Osteoblast (primary cell): ENCODE results near the gene INPP4B. TPM values are rescaled to one million over a fixed set of nuclear protein-coding genes. Genes with fewer than 3 reads are reported as not detected.

Experiments
- DNase-seq: peaks from one replicate; pipeline ENCODE4 v3.0.0; 2011; ENCODE audit warnings: low spot score, mixed read lengths; ENCODE audit not compliant: insufficient read length; ENCODE audit errors: missing footprints
- H2AFZ ChIP-seq: 2 replicates; pipeline ENCODE4 v1.6.0; 2011; ENCODE audit warnings: mild to moderate bottlenecking, low read length
- H3K27ac ChIP-seq: 2 replicates; pipeline ENCODE4 v1.5.1; 2011; ENCODE audit warnings: mild to moderate bottlenecking, low read depth, low read length, moderate library complexity
- H3K27me3 ChIP-seq: 2 replicates; pipeline ENCODE4 v1.6.0; 2012; ENCODE audit warnings: mild to moderate bottlenecking, control low read depth, inconsistent platforms, low read length, moderate library complexity; ENCODE audit not compliant: insufficient read depth
- H3K36me3 ChIP-seq: 2 replicates; pipeline ENCODE4 v1.5.1; 2011; ENCODE audit warnings: mild to moderate bottlenecking, low read length, control low read depth, moderate library complexity; ENCODE audit not compliant: insufficient read depth
- H3K4me1 ChIP-seq: 2 replicates; pipeline ENCODE4 v1.5.1; 2011; ENCODE audit warnings: mild to moderate bottlenecking, low read length, control low read depth, moderate library complexity; ENCODE audit not compliant: insufficient read depth
- H3K4me2 ChIP-seq: 2 replicates; pipeline ENCODE4 v1.6.0; 2011; ENCODE audit warnings: mild to moderate bottlenecking, low read length; ENCODE audit not compliant: insufficient read depth
- H3K4me3 ChIP-seq: fragments of 200-600 bp; sonication (generic); 3 replicates; pipeline ENCODE4 v1.5.1; 2012; ENCODE audit warnings: mild to moderate bottlenecking, low read length, inconsistent platforms; ENCODE audit not compliant: insufficient read depth
- H3K79me2 ChIP-seq: 2 replicates; pipeline ENCODE4 v1.6.0; 2012; ENCODE audit warnings: mild to moderate bottlenecking, low read length, control low read depth, inconsistent platforms; ENCODE audit not compliant: insufficient read depth
- H3K9me3 ChIP-seq: 2 replicates; pipeline ENCODE4 v1.5.1; 2011; ENCODE audit warnings: low read depth, low read length, control low read depth
- H4K20me1 ChIP-seq: 2 replicates; pipeline ENCODE4 v1.6.0; 2012; ENCODE audit warnings: mild to moderate bottlenecking, low read length, control low read depth; ENCODE audit not compliant: insufficient read depth
- total RNA-seq: library from RNA; depleted of rRNA; stranded (reverse); fragments of >200 nt; gene quantifications from 2 replicates; pipeline ENCODE4 v1.2.3, GENCODE V29; 2012
- TF ChIP-seq, protein P1 (sequence below): IDR thresholded peaks from 2 replicates; pipeline ENCODE4 v1.5.1; 2011; ENCODE audit warnings: mild to moderate bottlenecking, low read depth, low read length, moderate library complexity; ENCODE audit errors: extremely low read depth

Gene INPP4B
- total RNA-seq, 1 donor = 11.6 TPM

DNA sequence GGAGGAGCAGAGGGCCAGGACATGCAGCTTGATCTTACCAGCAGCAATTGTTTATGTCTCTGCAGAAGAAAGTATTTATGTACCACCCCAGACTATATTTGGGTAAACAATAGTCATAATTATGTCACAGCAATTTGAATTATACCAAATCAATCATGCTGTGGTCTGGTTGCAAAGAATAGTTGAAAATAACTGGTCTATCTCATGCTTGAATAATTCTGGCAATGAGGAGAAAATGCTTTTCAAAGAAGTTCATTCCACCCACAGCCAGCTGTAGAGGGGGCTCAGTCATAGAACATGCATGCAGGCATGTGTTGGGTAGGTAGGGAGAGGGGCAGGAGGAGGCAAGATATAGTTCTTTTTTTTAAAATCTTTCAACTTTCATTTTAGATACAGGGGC lies 810.5 kb downstream of the INPP4B start:
- H2AFZ ChIP-seq = no peak overlapping the region
- no peaks in the 10 kb centered on the region for H4K20me1 ChIP-seq
- peaks cover 10% of the 10 kb centered on the region for H3K4me1 ChIP-seq
- TF ChIP-seq, protein P1, sequence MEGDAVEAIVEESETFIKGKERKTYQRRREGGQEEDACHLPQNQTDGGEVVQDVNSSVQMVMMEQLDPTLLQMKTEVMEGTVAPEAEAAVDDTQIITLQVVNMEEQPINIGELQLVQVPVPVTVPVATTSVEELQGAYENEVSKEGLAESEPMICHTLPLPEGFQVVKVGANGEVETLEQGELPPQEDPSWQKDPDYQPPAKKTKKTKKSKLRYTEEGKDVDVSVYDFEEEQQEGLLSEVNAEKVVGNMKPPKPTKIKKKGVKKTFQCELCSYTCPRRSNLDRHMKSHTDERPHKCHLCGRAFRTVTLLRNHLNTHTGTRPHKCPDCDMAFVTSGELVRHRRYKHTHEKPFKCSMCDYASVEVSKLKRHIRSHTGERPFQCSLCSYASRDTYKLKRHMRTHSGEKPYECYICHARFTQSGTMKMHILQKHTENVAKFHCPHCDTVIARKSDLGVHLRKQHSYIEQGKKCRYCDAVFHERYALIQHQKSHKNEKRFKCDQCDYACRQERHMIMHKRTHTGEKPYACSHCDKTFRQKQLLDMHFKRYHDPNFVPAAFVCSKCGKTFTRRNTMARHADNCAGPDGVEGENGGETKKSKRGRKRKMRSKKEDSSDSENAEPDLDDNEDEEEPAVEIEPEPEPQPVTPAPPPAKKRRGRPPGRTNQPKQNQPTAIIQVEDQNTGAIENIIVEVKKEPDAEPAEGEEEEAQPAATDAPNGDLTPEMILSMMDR = no peak
- no peaks in the 10 kb centered on the region for H3K36me3 ChIP-seq
- H3K4me2 ChIP-seq = no peak overlapping the region
- DNase-seq = no peak
- H3K4me3 ChIP-seq = no peak overlapping the region
- no peaks in the 10 kb centered on the region for H3K27me3 ChIP-seq
- H3K79me2 ChIP-seq = no peaks in the 10 kb centered on the region
- H3K9me3 ChIP-seq = no peaks in the 10 kb centered on the region
- no peak overlapping the region for H3K27ac ChIP-seq

DNA sequence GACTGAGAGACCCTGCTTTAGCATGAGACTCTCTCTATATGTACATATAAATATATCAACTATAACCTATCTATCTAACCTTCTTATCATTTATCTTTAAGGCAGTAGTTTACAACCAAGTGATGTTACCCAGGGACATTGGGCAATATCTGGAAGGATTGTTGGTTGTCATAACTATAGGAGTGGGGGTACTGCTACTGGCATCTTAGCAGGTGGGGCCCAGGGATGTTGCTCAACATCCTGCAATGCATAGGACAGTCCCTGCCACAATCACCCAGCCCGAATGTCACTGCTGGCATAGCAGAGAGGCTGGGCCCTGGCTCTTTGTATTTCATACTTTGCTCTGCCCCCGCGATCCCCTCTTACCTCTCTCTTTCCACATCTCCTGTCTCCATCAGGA lies 812.0 kb downstream of the INPP4B start:
- Histone ChIP-seq H3K36me3 (no peaks in the 10 kb centered on the region), H2AFZ (no peak overlapping the region), H3K27ac (no peak overlapping the region), H4K20me1 (no peaks in the 10 kb centered on the region), H3K79me2 (no peaks in the 10 kb centered on the region), H3K4me2 (no peak overlapping the region), H3K9me3 (no peaks in the 10 kb centered on the region), H3K27me3 (no peaks in the 10 kb centered on the region), H3K4me1 (peaks cover 10% of the 10 kb centered on the region), H3K4me3 (no peak overlapping the region)
- DNase-seq = no peak
- TF ChIP-seq, protein P1 = no peak

DNA sequence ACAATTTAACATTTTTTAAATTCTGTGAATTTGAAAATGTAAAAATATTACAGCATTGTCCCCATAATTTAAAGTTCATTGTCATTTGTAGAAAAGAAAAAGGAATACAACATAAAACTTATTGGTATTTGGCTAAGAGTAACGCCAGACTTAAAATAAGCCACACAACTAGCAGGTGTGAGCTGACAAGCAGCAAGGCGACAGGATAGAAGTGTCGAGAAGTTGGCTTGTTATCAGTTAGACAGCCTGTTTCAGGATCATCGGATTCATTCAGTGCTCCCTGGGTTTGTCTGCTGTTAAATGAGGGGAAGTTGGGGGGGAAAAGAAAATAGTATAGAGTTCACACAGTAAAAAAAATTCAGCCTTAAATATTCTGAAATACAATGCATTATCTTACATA lies 816.1 kb downstream of the INPP4B start:
- no peaks in the 10 kb centered on the region for H3K9me3 ChIP-seq
- H3K27me3 ChIP-seq = no peaks in the 10 kb centered on the region
- TF ChIP-seq, protein P1 = no peak
- no peak overlapping the region for H3K27ac ChIP-seq
- no peaks in the 10 kb centered on the region for H3K36me3 ChIP-seq
- no peak overlapping the region for H3K4me2 ChIP-seq
- H2AFZ ChIP-seq = no peak overlapping the region
- H3K4me3 ChIP-seq = no peak overlapping the region
- no peak for DNase-seq
- no peaks in the 10 kb centered on the region for H4K20me1 ChIP-seq
- no peaks in the 10 kb centered on the region for H3K4me1 ChIP-seq
- H3K79me2 ChIP-seq = no peaks in the 10 kb centered on the region

DNA sequence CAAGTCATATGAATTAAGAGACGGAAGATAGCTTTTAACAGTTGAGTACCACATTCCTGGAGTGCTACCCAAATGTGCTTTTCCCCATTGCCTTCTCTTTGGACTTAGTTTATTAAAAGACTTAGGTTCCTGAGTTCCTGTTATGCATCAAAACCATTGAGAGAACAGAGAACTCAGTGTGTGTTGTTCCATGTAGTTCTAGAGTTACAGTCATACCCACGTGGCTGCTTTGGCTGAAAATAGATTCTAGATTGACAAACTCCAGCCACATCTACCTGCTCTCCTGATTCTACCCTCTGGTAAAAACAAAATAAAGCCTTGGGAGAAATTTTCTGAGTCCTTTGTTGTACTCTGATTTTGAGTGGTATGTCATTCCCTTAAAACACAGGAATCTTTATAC lies 824.3 kb downstream of the INPP4B start:
- no peak for DNase-seq
- no peak overlapping the region for H3K4me3 ChIP-seq
- no peaks in the 10 kb centered on the region for H3K36me3 ChIP-seq
- H3K9me3 ChIP-seq = no peaks in the 10 kb centered on the region
- H3K27ac ChIP-seq = no peak overlapping the region
- no peaks in the 10 kb centered on the region for H4K20me1 ChIP-seq
- peaks cover 3% of the 10 kb centered on the region for H3K4me1 ChIP-seq
- no peak overlapping the region for H2AFZ ChIP-seq
- no peak overlapping the region for H3K4me2 ChIP-seq
- H3K27me3 ChIP-seq = no peaks in the 10 kb centered on the region
- TF ChIP-seq, protein P1 = no peak
- no peaks in the 10 kb centered on the region for H3K79me2 ChIP-seq
